Liver (tissue), 9 donors: ENCODE results near the gene SLC16A5. TPM values are rescaled to one million over a fixed set of nuclear protein-coding genes. Genes with fewer than 3 reads are reported as not detected.
A peak's percentile ranks its signal among the peaks of the same experiment; 100 is the strongest.

ENCODE experiments used
- DNase-seq: peaks from one replicate; pipeline ENCODE4 v3.0.0-alpha.2; 2017; ENCODE audit warnings: low spot score
- H3K27ac ChIP-seq, 2 donors: one replicate each; pipeline ENCODE4 v1.7.0; 2013; ENCODE audit warnings: inconsistent platforms in 2 of 2, low read length in 2 of 2, control low read depth in 1 of 2, low read depth in 1 of 2, mild to moderate bottlenecking in 1 of 2
- H3K27me3 ChIP-seq, 4 donors: one replicate each; pipeline versions ENCODE4 v1.6.1 to v1.7.0; 2013; ENCODE audit warnings: low read length in 3 of 4, inconsistent platforms in 1 of 4, mild to moderate bottlenecking in 1 of 4, moderate library complexity in 1 of 4; ENCODE audit not compliant: control insufficient read depth in 4 of 4, insufficient read depth in 4 of 4
- H3K36me3 ChIP-seq, 4 donors: one replicate each; pipeline versions ENCODE4 v1.6.1 to v1.7.0; 2013; ENCODE audit warnings: low read length in 3 of 4, mild to moderate bottlenecking in 3 of 4, low read depth in 1 of 4, moderate library complexity in 1 of 4; ENCODE audit not compliant: control insufficient read depth in 4 of 4, insufficient read depth in 3 of 4
- H3K4me1 ChIP-seq, 4 donors: one replicate each; pipeline versions ENCODE4 v1.6.1 to v1.7.0; 2013; ENCODE audit warnings: low read length in 3 of 4, mild to moderate bottlenecking in 3 of 4, moderate library complexity in 1 of 4; ENCODE audit not compliant: control insufficient read depth in 4 of 4, insufficient read depth in 4 of 4
- H3K4me3 ChIP-seq, 3 donors: one replicate each; pipeline versions ENCODE4 v1.6.1 to v1.7.0; 2013; ENCODE audit warnings: low read length in 3 of 3, control low read depth in 1 of 3, low read depth in 1 of 3, mild to moderate bottlenecking in 1 of 3
- H3K9ac ChIP-seq, 2 donors: one replicate each; pipeline ENCODE4 v1.7.0; 2013; ENCODE audit warnings: low read length in 2 of 2, mild to moderate bottlenecking in 2 of 2, moderate library complexity in 2 of 2, control low read depth in 1 of 2, low read depth in 1 of 2
- H3K9me3 ChIP-seq, 4 donors: one replicate each; pipeline versions ENCODE4 v1.6.1 to v1.7.0; 2013; ENCODE audit warnings: low read length in 3 of 4; ENCODE audit not compliant: control insufficient read depth in 4 of 4
- CTCF ChIP-seq: fragments of 150-350 bp; IDR thresholded peaks from 2 replicates; pipeline ENCODE4 v1.5.1; 2017; ENCODE audit warnings: improper control_type of control experiment, low read depth, low read length; ENCODE audit not compliant: missing input control
- EGR1 ChIP-seq, 2 donors: IDR thresholded peaks; 2 replicates each; pipeline ENCODE4 v1.6.1; 2016 to 2018; ENCODE audit warnings: antibody characterized with exemption in 2 of 2, low read depth in 2 of 2
- FOXA1 ChIP-seq: IDR thresholded peaks from 2 replicates; pipeline ENCODE4 v1.6.1; 2016; ENCODE audit warnings: antibody characterized with exemption
- GABPA ChIP-seq, 2 donors: IDR thresholded peaks in 1 of 2; conservative IDR thresholded peaks in 1 of 2; 2 replicates each; pipeline ENCODE4 v1.6.1; 2016; ENCODE audit warnings: antibody characterized with exemption in 2 of 2, mild to moderate bottlenecking in 1 of 2, moderate library complexity in 1 of 2
- HNF4A ChIP-seq, 2 donors: conservative IDR thresholded peaks; 2 replicates each; pipeline ENCODE4 v1.6.1; 2016; ENCODE audit warnings: antibody characterized with exemption in 2 of 2, mild to moderate bottlenecking in 2 of 2
- HNF4G ChIP-seq: IDR thresholded peaks from 2 replicates; pipeline ENCODE4 v1.6.1; 2016; ENCODE audit warnings: antibody characterized with exemption
- JUND ChIP-seq, 2 donors: IDR thresholded peaks; 2 replicates each; pipeline ENCODE4 v1.6.1; 2016; ENCODE audit warnings: antibody characterized with exemption in 2 of 2
- MAX ChIP-seq: IDR thresholded peaks from 2 replicates; pipeline ENCODE4 v1.6.1; 2016; ENCODE audit warnings: antibody characterized with exemption
- NR2F2 ChIP-seq: IDR thresholded peaks from 2 replicates; pipeline ENCODE4 v1.6.1; 2016; ENCODE audit warnings: antibody characterized with exemption
- RAD21 ChIP-seq, 2 donors: IDR thresholded peaks; 2 replicates each; pipeline ENCODE4 v1.6.1; 2016; ENCODE audit warnings: antibody characterized with exemption in 2 of 2, mild to moderate bottlenecking in 2 of 2
- REST ChIP-seq: IDR thresholded peaks from 2 replicates; pipeline ENCODE4 v1.6.1; 2016; ENCODE audit warnings: antibody characterized with exemption, mild to moderate bottlenecking
- RXRA ChIP-seq, 2 donors: IDR thresholded peaks; 2 replicates each; pipeline ENCODE4 v1.6.1; 2017 to 2018; ENCODE audit warnings: antibody characterized with exemption in 2 of 2, mild to moderate bottlenecking in 1 of 2
- SP1 ChIP-seq: IDR thresholded peaks from 2 replicates; pipeline ENCODE4 v1.6.1; 2018; ENCODE audit warnings: antibody characterized with exemption, mild to moderate bottlenecking
- TAF1 ChIP-seq: conservative IDR thresholded peaks from 2 replicates; pipeline ENCODE4 v1.6.1; 2016; ENCODE audit warnings: antibody characterized with exemption, mild to moderate bottlenecking
- YY1 ChIP-seq: IDR thresholded peaks from 2 replicates; pipeline ENCODE4 v1.6.1; 2016; ENCODE audit warnings: antibody characterized with exemption, mild to moderate bottlenecking
- ZBTB33 ChIP-seq: IDR thresholded peaks from 2 replicates; pipeline ENCODE4 v1.6.1; 2016; ENCODE audit warnings: antibody characterized with exemption
- WGBS: extraction: QIAGEN DNeasy Blood & Tissue Kit; methylation state at CpG from one replicate; pipeline ENCODE4 v1.1.7; 2013; 5-methylcytosine and 5-hydroxymethylcytosine counted together
- polyA plus RNA-seq, 2 donors: library from polyadenylated mRNA; stranded (reverse) in 1 of 2; unstranded in 1 of 2; fragments of 200-250 nt in 1 of 2; fragments of >200 nt in 1 of 2; fragmentation: Nextera tagmentation in 1 of 2; extraction: Ambion mirVana in 1 of 2; gene quantifications; one replicate each; pipeline versions ENCODE4 v1.2.1 to v1.2.3, GENCODE V29; 2013 to 2015
- total RNA-seq, 2 donors: library from RNA; depleted of rRNA; stranded (reverse); fragments of >200 nt; gene quantifications; one replicate each; pipeline ENCODE4 v1.2.3, GENCODE V29; 2014
- donor health status: healthy.
- donor health status: healthy.
- donor health status: healthy.
- donor health status: healthy.
- donor health status: healthy.

Gene SLC16A5
- total and polyA plus RNA-seq, 4 donors, result 1.0 to 4.5 (median 2.6) TPM

- TF ChIP-seq NR2F2 (peak; percentile 73), HNF4A (conservative IDR thresholded peaks at IDR 0.05) (peak in 1 of 2 donors; percentile 9), GABPA (IDR thresholded peaks at IDR 0.05 in 1 of 2, conservative IDR thresholded peaks at IDR 0.05 in 1 of 2) (no peak)
- Histone ChIP-seq H3K27ac (peak overlapping the region in 1 of 2 donors; percentile 65), H3K9ac (no peak overlapping the region), H3K9me3 (no peaks in the 10 kb centered on the region), H3K27me3 (no peaks in the 10 kb centered on the region), H3K4me3 (peak overlapping the region in 1 of 3 donors; percentile 37), H3K36me3 (no peaks in the 10 kb centered on the region), H3K4me1 (peaks cover 28 to 56% (median 43%) of the 10 kb centered on the region in 4 donors)
- 88% methylated on average over 11 of the region's 11 CpGs for WGBS
- no peak for DNase-seq
Observed at GRCh38 chr17:75088465-75089417, 987 bp downstream of the SLC16A5 start.

- H3K9ac ChIP-seq, result no peak overlapping the region
- no peak overlapping the region for H3K4me3 ChIP-seq
Observed at GRCh38 chr17:75090871-75091854, 3.4 kb downstream of the SLC16A5 start.

More at GRCh38 chr17:75090871-75091854, 3.4 kb downstream of the SLC16A5 start:
- DNase-seq, result peak; percentile 63
- no peaks in the 10 kb centered on the region for H3K27me3 ChIP-seq
- H3K36me3 ChIP-seq, result no peaks in the 10 kb centered on the region
- no peaks in the 10 kb centered on the region for H3K9me3 ChIP-seq
- TF ChIP-seq HNF4G, result no peak
- no peak for TF ChIP-seq CTCF
- no peak for TF ChIP-seq TAF1
- no peak for TF ChIP-seq FOXA1
- peak; percentile 94 for TF ChIP-seq NR2F2
- TF ChIP-seq JUND (IDR thresholded peaks at IDR 0.05), result no peak
- TF ChIP-seq EGR1 (IDR thresholded peaks at IDR 0.05; ENCODE audit: low read depth in 2 of 2), result no peak
- peak; percentile 61 to 63 for TF ChIP-seq HNF4A (conservative IDR thresholded peaks at IDR 0.05)
- no peak for TF ChIP-seq MAX
- no peak for TF ChIP-seq ZBTB33
- TF ChIP-seq RAD21 (IDR thresholded peaks at IDR 0.05), result no peak
- TF ChIP-seq REST, result no peak
- peak; percentile 50 to 53 for TF ChIP-seq RXRA (IDR thresholded peaks at IDR 0.05)
- TF ChIP-seq SP1, result no peak
- no peak for TF ChIP-seq YY1
- no peak for TF ChIP-seq GABPA (IDR thresholded peaks at IDR 0.05 in 1 of 2, conservative IDR thresholded peaks at IDR 0.05 in 1 of 2)
- H3K4me1 ChIP-seq, result peaks cover 21 to 37% (median 30%) of the 10 kb centered on the region in 4 donors
- 42% methylated on average over 19 of the region's 19 CpGs for WGBS
- H3K27ac ChIP-seq, result peak overlapping the region; percentile 59 to 68
